GM19099 (cell line): ENCODE measurements around the gene CD2AP.

ENCODE experiments used
- POLR2A ChIP-seq: IDR thresholded peaks from 3 replicates; pipeline ENCODE4 v1.6.1; 2011; ENCODE audit warnings: low read depth; ENCODE audit not compliant: insufficient read length; ENCODE audit errors: extremely low read depth

CD2AP gene

GRCh38 chr6:47477497-47478232 is at the start of gene CD2AP:
TSS of gene CD2AP (plus strand) at chr6:47477789. CDS start at chr6:47478245, 456 bp downstream.
- peak; percentile 85 for TF ChIP-seq POLR2A

DNA sequence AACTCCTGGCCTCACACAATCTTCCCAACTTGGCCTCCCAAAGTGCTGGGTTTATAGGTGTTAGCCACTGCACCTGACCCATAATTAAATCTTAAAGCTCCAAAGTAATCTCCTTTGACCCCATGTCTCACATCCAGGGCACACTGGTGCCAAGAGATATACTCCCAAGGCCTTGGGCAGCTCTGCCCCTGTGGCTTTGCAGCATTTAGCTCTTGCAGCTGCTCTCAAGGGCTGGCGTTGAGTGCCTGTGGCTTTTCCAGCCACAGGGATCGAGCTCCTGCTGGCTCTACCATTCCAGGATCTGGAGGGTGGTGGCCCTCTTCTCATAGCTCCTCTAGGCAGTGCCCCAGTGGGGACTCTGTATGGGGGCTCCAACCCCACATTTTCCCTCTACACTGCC is 49.3 kb upstream of the CD2AP start:
- TF ChIP-seq POLR2A = no peak

DNA sequence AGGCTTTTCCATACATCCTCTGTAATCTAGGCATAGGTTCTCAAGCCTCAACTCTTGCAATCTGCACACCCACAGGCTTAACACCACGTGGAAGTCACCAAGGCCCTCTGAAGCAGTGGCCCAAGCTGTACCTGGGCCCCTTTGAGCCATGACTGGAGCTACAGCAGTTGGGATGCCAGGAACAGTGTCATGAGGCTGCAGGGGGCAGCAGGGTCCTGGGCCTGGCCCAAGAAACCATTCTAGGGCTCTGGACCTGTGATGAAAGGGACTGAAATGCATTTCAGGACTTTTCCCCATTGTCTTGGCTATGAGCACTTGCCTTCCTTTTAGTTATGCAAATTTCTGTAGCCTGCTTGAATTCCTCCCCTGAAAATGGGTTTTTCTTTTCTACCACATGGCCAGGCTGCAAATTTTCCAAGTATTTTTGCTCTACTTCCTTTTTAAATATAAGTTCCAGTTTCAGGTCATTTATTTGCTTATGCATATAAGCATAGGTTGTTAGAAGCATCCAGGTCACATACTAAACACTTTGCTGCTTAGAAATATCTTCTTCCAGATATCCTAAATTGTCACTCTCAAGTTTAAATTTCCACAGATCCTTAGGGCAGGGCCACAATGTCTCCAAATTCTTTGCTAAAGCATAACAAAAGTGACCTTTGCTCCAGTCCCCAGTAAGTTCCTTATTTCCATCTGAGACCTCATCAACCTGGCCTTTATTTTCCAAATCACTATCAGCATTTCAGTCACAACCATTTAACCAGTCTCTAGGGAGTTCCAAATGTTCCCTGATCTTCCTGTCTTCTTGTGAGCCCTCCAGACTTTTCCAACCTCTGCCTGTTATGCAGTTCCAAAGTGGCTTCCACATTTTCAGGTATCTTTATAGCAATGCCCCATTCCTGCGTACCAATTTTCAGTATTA is 48.6 kb upstream of the CD2AP start:
- TF ChIP-seq POLR2A = no peak

DNA sequence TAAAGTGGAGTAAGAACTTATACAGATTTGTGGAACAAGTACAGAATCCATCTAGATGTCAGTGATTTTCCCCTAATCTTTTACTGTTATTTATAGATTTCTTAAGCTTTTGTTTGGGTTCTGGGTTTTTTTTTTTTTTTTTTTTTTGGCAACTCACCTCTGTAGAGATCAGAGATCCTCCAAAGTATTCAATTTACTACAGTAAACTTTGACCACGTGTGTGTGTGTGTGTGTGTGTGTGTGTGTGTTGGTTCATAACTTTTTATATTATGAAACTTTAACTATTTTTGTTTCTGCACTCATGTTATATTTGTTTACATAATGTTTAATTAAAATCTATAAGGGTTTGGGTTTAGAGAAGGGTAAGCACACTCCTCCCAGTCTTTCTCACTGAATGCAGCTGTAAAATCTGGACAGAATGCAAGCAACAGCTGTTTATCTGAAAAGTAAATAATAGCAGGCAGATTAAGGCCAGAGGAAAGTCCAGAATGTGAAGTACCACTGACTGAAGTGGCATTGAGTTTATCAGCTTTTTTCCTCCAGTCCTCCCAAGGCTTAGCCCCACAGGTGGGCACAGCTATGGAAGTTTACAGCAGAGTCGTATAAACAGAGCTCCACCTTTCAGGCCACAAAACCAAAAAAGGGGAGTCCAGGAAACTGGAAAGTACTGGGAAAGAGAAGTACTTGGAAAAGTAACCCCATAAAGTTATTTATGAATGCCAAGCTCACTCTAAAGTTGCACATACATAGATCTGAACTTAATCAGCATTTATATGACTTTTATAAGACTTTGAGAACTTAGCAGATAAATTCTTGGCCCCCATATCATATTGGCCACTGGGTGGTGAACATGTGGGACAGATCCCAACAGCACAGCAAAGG is 43.0 kb upstream of the CD2AP start:
- TF ChIP-seq POLR2A = no peak

- TF ChIP-seq POLR2A = no peak
Measured at GRCh38 chr6:47435254-47435612, 42.4 kb upstream of the CD2AP start.

DNA sequence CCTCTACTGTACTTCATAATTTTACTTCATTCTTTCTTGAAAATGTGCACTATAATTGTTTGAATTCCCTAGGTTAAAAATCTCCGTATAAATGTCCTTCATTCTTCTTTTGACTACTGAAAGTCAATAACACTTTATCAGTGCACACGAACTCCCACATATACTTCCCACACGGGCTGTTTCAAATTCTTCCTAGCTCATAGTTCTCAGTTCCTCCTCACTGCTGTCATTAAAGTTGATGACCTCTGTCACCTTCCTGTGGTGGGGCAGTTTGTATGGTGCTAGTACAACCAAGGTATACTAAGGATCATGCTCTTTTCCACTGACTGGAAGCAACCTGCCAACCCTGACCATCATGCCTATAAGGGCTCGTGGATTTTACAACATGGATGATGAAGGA is 40.0 kb upstream of the CD2AP start:
- no peak for TF ChIP-seq POLR2A

GRCh38 chr6:47438481-47439347 is 38.9 kb upstream of the CD2AP start:
- no peak for TF ChIP-seq POLR2A

DNA sequence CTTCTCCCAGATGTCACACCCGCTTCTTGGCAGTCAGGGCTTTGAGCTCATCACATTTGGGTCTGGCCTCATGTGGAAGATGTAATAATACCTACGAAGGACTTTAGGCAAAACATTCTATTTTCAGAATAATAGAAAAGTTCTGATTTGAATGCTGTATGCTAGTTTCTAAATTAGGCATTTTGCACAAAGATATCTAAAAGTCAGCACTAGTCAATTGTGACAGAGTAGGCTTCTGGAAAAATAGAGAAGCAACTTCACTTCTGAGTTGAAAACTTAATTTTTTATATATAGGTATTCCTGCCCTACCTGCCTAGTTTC is 38.3 kb upstream of the CD2AP start:
- TF ChIP-seq POLR2A = no peak

- TF ChIP-seq POLR2A = no peak
Measured at GRCh38 chr6:47440719-47441118, 36.9 kb upstream of the CD2AP start.

DNA sequence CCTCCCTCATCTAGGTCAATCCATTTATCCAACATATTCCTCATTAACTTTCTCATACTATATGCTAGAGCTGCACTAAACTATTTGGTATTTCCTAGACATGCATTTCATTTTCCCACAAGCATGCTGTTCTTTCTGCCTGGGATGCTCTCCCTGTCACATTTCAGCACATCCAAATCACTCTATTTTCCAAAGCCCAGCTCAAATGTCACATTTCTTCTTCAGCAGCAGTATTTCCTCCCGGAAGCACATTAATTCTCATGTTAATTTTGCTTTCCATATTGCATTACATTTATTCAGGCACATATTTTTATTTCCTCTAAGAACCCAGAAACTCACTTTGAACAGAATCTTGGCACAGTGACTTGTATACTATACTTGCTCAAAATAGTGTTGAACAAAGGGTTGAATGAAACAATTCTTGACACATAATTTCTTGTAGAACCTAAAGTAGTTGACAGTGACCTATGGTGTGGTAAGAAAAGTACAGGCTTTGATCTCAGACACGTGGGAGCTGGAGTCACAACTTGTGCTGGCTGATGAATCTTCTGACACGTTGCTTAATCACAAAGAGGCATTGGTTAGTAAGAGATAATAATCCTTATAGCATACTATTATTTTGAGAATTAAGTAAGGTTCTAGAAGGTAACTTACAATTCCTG is 30.8 kb upstream of the CD2AP start:
- TF ChIP-seq POLR2A = no peak

DNA sequence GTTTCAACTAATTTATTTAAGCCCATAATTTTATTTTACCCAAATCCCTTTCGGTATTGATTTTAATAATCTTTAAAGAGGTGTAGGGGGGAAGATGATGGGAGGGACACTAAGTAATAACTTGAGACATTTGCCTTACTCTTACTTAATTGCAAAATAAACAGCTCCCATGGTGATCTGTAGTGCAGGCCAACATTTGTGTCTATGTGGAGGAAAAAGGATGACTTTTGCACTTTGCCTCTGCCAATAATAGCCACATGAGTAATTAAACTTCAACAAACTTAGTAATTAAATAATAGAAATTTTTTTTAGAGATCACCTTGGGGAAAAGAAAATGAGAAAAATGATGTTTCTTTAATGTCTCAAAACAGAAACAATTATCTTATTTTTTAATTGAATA is 29.9 kb upstream of the CD2AP start:
- no peak for TF ChIP-seq POLR2A

DNA sequence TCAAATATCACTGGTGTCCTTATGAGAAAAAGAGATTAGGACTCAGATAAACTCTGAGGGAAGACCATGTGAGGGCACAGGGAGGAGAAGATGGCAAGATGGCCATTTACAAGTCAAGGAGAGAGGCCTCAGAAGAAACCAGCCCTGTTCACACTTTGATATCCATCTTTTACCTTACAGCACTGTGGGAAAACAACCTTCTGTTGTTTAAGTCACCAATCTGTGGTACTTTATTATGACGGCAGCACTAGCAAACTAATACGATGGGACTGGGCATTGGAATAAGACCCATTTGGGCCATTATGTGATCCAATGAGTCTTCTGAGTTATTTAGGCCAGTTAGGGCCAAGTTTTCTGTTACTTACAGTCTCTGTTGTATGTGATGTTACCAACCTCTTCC is 26.4 kb upstream of the CD2AP start:
- TF ChIP-seq POLR2A = no peak

GRCh38 chr6:47452899-47453298 is 24.7 kb upstream of the CD2AP start:
- no peak for TF ChIP-seq POLR2A
